PC-3 (cell line): ENCODE measurements around the gene CSTPP1.

Experiments
- EZH2 ChIP-seq: fragments of 300-600 bp; sonication (generic); IDR thresholded peaks from one replicate; pipeline ENCODE4 v1.6.1; 2017; ENCODE audit warnings: antibody characterized with exemption, mild to moderate bottlenecking, low read length; ENCODE audit not compliant: unreplicated experiment
- EZH2phosphoT487 ChIP-seq: fragments of 300-600 bp; sonication (generic); IDR thresholded peaks from 2 replicates; pipeline ENCODE4 v1.6.1; 2018; ENCODE audit warnings: mild to moderate bottlenecking, antibody characterized with exemption, low read length, borderline replicate concordance

DNA sequence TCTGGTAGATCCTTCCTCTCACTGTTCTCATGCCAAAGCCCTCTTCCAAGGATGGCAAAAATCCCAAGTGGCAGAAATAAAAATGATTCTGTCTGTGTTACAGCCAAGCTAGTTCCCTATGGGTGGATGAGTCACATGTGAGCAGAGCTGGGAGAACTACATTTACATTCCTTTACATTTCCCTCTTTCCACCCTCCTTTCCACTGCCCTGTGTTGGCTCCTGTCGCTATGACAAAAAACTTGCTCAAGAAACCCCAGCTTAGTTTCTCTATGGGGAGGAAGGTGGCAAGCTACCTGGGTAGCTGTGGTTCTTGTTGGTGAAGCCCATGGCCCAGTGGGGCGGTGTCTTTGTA lies 268.1 kb downstream of the CSTPP1 start:
- TF ChIP-seq EZH2phosphoT487 (no peak), EZH2 (no peak)
